ENCODE measurements around the gene MLF1. TPM values are rescaled to one million over a fixed set of nuclear protein-coding genes. Genes with fewer than 3 reads are reported as not detected.
A peak's percentile ranks its signal among the peaks of the same experiment; 100 is the strongest.

Gene MLF1
- polyA plus RNA-seq, 2 donors = 2.1 to 2.4 TPM

DNA sequence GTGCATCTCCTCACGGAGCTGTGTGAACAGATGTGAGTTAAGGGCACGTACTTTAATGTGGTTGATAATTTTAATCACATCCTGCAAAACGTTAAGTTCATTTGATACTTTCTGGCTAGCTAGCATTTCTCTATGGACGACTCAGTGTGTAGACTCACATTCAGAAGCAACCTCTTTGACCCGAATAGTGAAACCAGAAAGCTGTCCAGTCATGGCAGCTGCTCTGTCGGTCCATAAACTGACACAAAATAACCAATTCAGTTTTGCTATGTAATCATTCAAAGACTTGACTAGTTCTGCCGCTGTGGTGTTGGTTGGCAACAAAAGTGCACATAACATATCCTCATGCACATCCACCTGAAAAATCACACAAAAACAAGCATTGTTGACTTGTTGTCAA, 69.7 kb downstream of the MLF1 start:
- no peaks in the 10 kb centered on the region for H3K4me1 ChIP-seq (ENCODE audit: control insufficient read depth in 2 of 2, insufficient read depth in 2 of 2, low read length in 1 of 2)
- no peak overlapping the region for H3K4me3 ChIP-seq (ENCODE audit: low read depth in 1 of 2, low read length in 2 of 2)
- WGBS, 2 donors = 80 to 86% methylated on average over 7 of the region's 7 CpGs
- no peak overlapping the region for H3K27ac ChIP-seq (ENCODE audit: low read depth in 2 of 2, low read length in 1 of 2)
- no peaks in the 10 kb centered on the region for H3K9me3 ChIP-seq (ENCODE audit: control insufficient read depth in 2 of 2, insufficient read depth in 1 of 2, low read depth in 1 of 2, low read length in 1 of 2)
- H3K27me3 ChIP-seq (ENCODE audit: control insufficient read depth in 1 of 2, insufficient read depth in 2 of 2, low read length in 2 of 2) = no peaks in the 10 kb centered on the region
- H3K36me3 ChIP-seq (ENCODE audit: control insufficient read depth in 2 of 2, insufficient read depth in 2 of 2, low read length in 1 of 2) = no peaks in the 10 kb centered on the region

DNA sequence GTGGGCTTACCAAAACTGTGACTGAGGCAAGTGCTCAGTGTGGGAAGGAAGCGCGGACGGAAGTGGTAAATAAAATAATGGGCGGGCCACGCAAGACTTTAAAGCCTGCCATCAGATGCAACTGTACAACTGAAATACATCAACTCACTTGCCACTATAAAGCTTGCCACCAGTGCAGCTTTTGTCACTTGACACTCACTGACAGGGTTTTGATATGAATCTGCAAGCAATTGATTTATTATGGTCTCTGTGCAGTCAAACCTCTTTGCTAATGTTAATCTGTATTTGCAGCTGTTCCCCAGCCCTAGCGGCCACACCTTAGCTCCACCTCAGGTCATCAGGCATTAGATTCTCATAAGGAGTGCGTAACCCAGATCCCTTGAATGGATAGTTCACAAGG, 71.0 kb downstream of the MLF1 start:
- 87 to 90% methylated on average over 7 of the region's 7 CpGs for WGBS, 2 donors
- Histone ChIP-seq H3K27ac (ENCODE audit: low read depth in 2 of 2, low read length in 1 of 2) (no peak overlapping the region), H3K36me3 (ENCODE audit: control insufficient read depth in 2 of 2, insufficient read depth in 2 of 2, low read length in 1 of 2) (peaks cover 0 to 2% of the 10 kb centered on the region in 2 donors), H3K27me3 (ENCODE audit: control insufficient read depth in 1 of 2, insufficient read depth in 2 of 2, low read length in 2 of 2) (no peaks in the 10 kb centered on the region), H3K4me3 (ENCODE audit: low read depth in 1 of 2, low read length in 2 of 2) (no peak overlapping the region), H3K9me3 (ENCODE audit: control insufficient read depth in 2 of 2, insufficient read depth in 1 of 2, low read depth in 1 of 2, low read length in 1 of 2) (no peaks in the 10 kb centered on the region), H3K4me1 (ENCODE audit: control insufficient read depth in 2 of 2, insufficient read depth in 2 of 2, low read length in 1 of 2) (no peaks in the 10 kb centered on the region)

DNA sequence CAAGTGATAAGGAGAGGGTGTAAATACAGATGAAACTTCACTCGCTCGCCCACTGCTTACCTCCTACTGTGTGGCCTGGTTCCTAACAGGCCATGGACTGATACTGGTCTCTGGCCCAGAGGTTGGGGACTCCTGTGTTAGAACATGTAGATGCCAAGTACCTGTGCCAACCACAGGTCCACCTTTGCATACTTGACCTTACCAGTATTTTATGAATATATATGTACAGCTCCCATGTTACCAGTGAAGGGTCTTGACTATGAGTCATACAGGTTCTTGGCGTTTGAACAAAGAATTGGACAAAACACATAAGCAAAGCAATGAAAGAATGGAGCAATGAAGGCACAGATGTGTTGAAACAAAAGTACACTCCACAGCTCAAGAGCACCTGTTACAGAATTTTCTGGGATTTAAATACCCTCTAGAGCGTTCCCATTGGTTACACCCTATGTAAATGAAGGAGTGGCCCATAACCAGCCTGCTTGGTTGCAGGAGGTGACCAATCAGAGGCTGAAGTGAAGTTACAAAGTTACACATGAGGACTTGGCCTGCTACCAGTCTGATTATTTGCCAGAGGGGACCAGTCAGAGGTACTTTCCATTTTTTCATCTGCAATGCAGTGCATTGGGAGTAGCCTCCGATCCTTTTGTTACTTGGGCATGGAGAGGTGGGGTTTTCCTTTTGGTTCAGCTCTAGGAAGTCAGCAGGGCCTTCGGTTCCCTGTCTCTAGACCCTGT, 71.6 kb downstream of the MLF1 start:
- H3K27ac ChIP-seq (ENCODE audit: low read depth in 2 of 2, low read length in 1 of 2) = no peak overlapping the region
- no peaks in the 10 kb centered on the region for H3K9me3 ChIP-seq (ENCODE audit: control insufficient read depth in 2 of 2, insufficient read depth in 1 of 2, low read depth in 1 of 2, low read length in 1 of 2)
- WGBS, 2 donors = 69 to 74% methylated on average over 6 of the region's 6 CpGs
- H3K4me3 ChIP-seq (ENCODE audit: low read depth in 1 of 2, low read length in 2 of 2) = no peak overlapping the region
- no peaks in the 10 kb centered on the region for H3K4me1 ChIP-seq (ENCODE audit: control insufficient read depth in 2 of 2, insufficient read depth in 2 of 2, low read length in 1 of 2)
- peaks cover 0 to 2% of the 10 kb centered on the region in 2 donors for H3K36me3 ChIP-seq (ENCODE audit: control insufficient read depth in 2 of 2, insufficient read depth in 2 of 2, low read length in 1 of 2)
- no peaks in the 10 kb centered on the region for H3K27me3 ChIP-seq (ENCODE audit: control insufficient read depth in 1 of 2, insufficient read depth in 2 of 2, low read length in 2 of 2)

DNA sequence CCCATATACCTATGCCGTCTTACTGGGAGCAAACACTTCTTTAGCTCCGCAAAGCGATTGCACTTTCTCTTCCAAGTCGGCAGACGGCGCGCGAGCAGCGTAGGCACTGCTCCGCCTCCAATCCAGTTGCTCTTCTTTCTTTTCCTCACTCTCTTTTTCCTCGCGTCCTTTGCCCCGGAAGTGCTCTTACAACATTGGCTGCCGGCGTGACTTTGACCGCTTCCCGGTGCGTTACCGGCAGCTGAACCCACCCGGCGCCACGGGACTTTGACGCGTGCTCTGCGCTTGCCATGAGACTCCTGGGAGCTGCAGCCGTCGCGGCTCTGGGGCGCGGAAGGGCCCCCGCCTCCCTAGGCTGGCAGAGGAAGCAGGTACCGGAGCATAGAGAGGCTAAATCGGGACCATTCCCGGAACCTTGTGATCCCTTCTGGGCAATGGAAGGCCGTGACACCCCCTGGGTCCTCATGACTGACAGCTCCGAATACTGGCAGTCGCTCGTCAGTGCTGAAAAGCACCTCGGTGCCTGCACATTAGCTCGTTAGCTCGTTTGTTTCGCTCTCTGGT, 73.4 kb downstream of the MLF1 start, which contains the start of gene GFM1:
GFM1 (plus strand) TSS at position 183 of the 564 bp plus-strand sequence; CDS start at position 291, 108 bp downstream.
- 0% methylated on average over 42 of the region's 42 CpGs for WGBS, 2 donors

DNA sequence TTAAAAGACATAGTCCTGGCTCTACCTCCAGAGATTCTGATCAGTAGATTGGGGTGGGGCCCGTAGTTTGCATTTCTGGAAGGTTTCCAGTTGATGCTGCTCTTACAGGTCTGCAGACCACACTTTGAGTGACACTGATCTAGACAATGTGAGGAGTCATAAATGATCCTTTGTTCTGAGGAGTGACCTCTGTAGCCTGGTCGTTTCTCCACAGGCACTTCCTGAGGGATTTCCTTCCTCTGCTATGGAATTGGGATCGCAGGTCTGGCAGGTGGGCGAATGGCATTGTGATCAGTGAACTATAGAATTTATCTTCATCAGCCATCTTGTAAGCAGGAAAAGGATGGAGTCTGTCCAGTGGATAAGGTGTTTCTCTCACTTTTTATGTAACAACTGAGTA, 78.8 kb downstream of the MLF1 start:
- H3K4me3 ChIP-seq (ENCODE audit: low read depth in 1 of 2, low read length in 2 of 2) = no peak overlapping the region
- peaks cover 2 to 3% of the 10 kb centered on the region in 2 donors for H3K36me3 ChIP-seq (ENCODE audit: control insufficient read depth in 2 of 2, insufficient read depth in 2 of 2, low read length in 1 of 2)
- 72 to 73% methylated on average over 4 of the region's 4 CpGs for WGBS, 2 donors
- H3K4me1 ChIP-seq (ENCODE audit: control insufficient read depth in 2 of 2, insufficient read depth in 2 of 2, low read length in 1 of 2) = no peaks in the 10 kb centered on the region
- H3K27ac ChIP-seq (ENCODE audit: low read depth in 2 of 2, low read length in 1 of 2) = no peak overlapping the region
- H3K27me3 ChIP-seq (ENCODE audit: control insufficient read depth in 1 of 2, insufficient read depth in 2 of 2, low read length in 2 of 2) = no peaks in the 10 kb centered on the region
- no peaks in the 10 kb centered on the region for H3K9me3 ChIP-seq (ENCODE audit: control insufficient read depth in 2 of 2, insufficient read depth in 1 of 2, low read depth in 1 of 2, low read length in 1 of 2)

More for the DNA sequence above, 73.4 kb downstream of the MLF1 start, which contains the start of gene GFM1:
- no peaks in the 10 kb centered on the region for H3K27me3 ChIP-seq (ENCODE audit: control insufficient read depth in 1 of 2, insufficient read depth in 2 of 2, low read length in 2 of 2)
- H3K27ac ChIP-seq (ENCODE audit: low read depth in 2 of 2, low read length in 1 of 2) = peak within 1 kb of the TSS; percentile 87 to 91
- peaks cover 0 to 2% of the 10 kb centered on the region in 2 donors for H3K36me3 ChIP-seq (ENCODE audit: control insufficient read depth in 2 of 2, insufficient read depth in 2 of 2, low read length in 1 of 2)
- H3K4me3 ChIP-seq (ENCODE audit: low read depth in 1 of 2, low read length in 2 of 2) = peak within 1 kb of the TSS; percentile 100
- no peaks in the 10 kb centered on the region for H3K9me3 ChIP-seq (ENCODE audit: control insufficient read depth in 2 of 2, insufficient read depth in 1 of 2, low read depth in 1 of 2, low read length in 1 of 2)
- no peaks in the 10 kb centered on the region for H3K4me1 ChIP-seq (ENCODE audit: control insufficient read depth in 2 of 2, insufficient read depth in 2 of 2, low read length in 1 of 2)

DNA sequence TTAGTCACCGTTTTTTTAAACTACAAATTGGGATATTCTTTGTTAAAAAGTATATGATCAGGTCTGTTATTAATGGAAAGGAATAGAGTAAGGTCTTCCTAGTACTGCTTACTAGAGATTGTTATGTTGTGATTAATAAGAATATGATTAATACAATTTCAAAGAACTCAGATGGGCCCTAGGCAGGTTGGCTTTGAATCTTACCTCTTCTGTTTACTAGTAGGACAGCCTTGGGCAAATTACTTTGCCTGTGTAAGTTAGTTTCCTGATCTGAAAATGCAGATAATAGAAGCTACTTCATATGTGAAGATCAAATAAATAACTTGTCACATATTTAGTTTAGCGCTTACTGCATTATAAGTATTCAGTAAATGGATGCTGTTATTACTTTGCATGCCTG, 80.2 kb downstream of the MLF1 start:
- Histone ChIP-seq H3K4me3 (ENCODE audit: low read depth in 1 of 2, low read length in 2 of 2) (no peak overlapping the region), H3K4me1 (ENCODE audit: control insufficient read depth in 2 of 2, insufficient read depth in 2 of 2, low read length in 1 of 2) (no peaks in the 10 kb centered on the region), H3K36me3 (ENCODE audit: control insufficient read depth in 2 of 2, insufficient read depth in 2 of 2, low read length in 1 of 2) (peaks cover 3 to 5% of the 10 kb centered on the region in 2 donors), H3K9me3 (ENCODE audit: control insufficient read depth in 2 of 2, insufficient read depth in 1 of 2, low read depth in 1 of 2, low read length in 1 of 2) (no peaks in the 10 kb centered on the region), H3K27me3 (ENCODE audit: control insufficient read depth in 1 of 2, insufficient read depth in 2 of 2, low read length in 2 of 2) (no peaks in the 10 kb centered on the region), H3K27ac (ENCODE audit: low read depth in 2 of 2, low read length in 1 of 2) (no peak overlapping the region)
- WGBS, 2 donors = 95 to 96% methylated on average over 2 of the region's 2 CpGs

DNA sequence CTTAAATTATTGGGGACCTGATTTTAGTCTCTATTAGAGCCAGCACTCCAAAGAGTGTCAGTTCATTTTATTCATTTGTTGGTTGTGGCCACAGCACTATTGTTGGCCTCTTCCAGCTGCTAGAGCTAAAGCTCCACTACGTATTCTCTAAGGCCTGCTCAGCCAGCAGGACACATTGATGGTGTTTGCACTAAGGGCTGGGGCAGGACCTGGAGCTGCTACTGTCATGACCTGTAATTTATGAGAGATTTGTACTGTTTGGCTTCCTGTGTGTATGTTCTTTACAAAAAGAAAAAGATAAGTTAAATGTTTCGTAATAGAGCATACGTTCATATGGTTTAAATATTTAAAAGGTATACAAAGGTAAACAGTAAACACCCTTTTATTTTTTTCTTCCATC, 81.5 kb downstream of the MLF1 start:
- no peaks in the 10 kb centered on the region for H3K9me3 ChIP-seq (ENCODE audit: control insufficient read depth in 2 of 2, insufficient read depth in 1 of 2, low read depth in 1 of 2, low read length in 1 of 2)
- 83 to 84% methylated on average over 3 of the region's 3 CpGs for WGBS, 2 donors
- peaks cover 3 to 4% of the 10 kb centered on the region in 2 donors for H3K36me3 ChIP-seq (ENCODE audit: control insufficient read depth in 2 of 2, insufficient read depth in 2 of 2, low read length in 1 of 2)
- H3K4me3 ChIP-seq (ENCODE audit: low read depth in 1 of 2, low read length in 2 of 2) = no peak overlapping the region
- H3K27ac ChIP-seq (ENCODE audit: low read depth in 2 of 2, low read length in 1 of 2) = no peak overlapping the region
- H3K27me3 ChIP-seq (ENCODE audit: control insufficient read depth in 1 of 2, insufficient read depth in 2 of 2, low read length in 2 of 2) = no peaks in the 10 kb centered on the region
- H3K4me1 ChIP-seq (ENCODE audit: control insufficient read depth in 2 of 2, insufficient read depth in 2 of 2, low read length in 1 of 2) = no peaks in the 10 kb centered on the region

Other genes starting within 250 kb of the MLF1 start
- 10 to 100 TPM in 1 of 2 donors, 1 to 10 TPM in 1; 7.5 to 16.9 TPM for gene GFM1, start 73.3 kb downstream of the MLF1 start, polyA plus RNA-seq
- 10 to 100 TPM in 1 of 2 donors, 1 to 10 TPM in 1; 7.0 to 10.5 TPM for gene LXN, start 101.5 kb downstream of the MLF1 start, polyA plus RNA-seq
- gene RARRES1, start 161.3 kb downstream of the MLF1 start, polyA plus RNA-seq = 1 to 10 TPM in 1 of 2 donors, under 1 TPM in 1; 0.96 to 3.0 TPM
- gene MFSD1, start 230.9 kb downstream of the MLF1 start, polyA plus RNA-seq = 10 to 100 TPM; 41.1 to 53.6 TPM